Astrocyte of the cerebellum (primary cell): ENCODE data around the gene AKT3.

Experiments used
- DNase-seq: peaks from one replicate; pipeline ENCODE4 v3.0.0-alpha.2; 2011; ENCODE audit warnings: low read depth
- H3K4me3 ChIP-seq: 2 replicates; pipeline ENCODE4 v1.5.1; 2011; ENCODE audit warnings: mild to moderate bottlenecking, low read depth, low read length, moderate library complexity
- in situ Hi-C: cut with HindIII; loops from 2 replicates; pipeline ENCODE4 v1.10.0; 2017; ENCODE audit warnings: low sequenced_read_pairs
- TF ChIP-seq, protein P1 (sequence below): IDR thresholded peaks from 2 replicates; pipeline ENCODE4 v1.5.1; 2012; ENCODE audit warnings: low read length, low read depth, moderate library complexity, mild to moderate bottlenecking; ENCODE audit errors: missing control alignments

Gene AKT3

DNA sequence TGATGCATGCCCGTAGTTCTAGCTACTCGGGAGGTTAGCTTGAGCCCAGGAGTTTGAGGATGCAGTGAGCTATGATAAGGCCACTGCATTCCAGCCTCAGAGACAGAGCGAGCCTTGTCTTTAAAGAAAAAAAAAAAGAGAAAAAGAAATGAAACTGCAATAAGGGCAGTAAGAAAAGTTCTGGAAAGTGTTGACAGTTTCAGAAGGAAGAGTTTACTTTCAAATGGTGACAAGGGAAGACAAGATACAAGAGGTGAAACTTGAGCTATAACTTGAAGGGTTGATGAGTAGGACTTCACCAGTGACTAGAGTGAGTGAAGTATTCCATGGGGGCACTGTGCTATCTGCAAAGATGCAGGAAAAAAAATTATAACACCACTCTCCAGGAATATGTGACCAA is 125.0 kb downstream of the AKT3 start:
- TF ChIP-seq, protein P1, sequence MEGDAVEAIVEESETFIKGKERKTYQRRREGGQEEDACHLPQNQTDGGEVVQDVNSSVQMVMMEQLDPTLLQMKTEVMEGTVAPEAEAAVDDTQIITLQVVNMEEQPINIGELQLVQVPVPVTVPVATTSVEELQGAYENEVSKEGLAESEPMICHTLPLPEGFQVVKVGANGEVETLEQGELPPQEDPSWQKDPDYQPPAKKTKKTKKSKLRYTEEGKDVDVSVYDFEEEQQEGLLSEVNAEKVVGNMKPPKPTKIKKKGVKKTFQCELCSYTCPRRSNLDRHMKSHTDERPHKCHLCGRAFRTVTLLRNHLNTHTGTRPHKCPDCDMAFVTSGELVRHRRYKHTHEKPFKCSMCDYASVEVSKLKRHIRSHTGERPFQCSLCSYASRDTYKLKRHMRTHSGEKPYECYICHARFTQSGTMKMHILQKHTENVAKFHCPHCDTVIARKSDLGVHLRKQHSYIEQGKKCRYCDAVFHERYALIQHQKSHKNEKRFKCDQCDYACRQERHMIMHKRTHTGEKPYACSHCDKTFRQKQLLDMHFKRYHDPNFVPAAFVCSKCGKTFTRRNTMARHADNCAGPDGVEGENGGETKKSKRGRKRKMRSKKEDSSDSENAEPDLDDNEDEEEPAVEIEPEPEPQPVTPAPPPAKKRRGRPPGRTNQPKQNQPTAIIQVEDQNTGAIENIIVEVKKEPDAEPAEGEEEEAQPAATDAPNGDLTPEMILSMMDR: no peak
- no peak for DNase-seq
- in situ Hi-C loops: no loop called here
- H3K4me3 ChIP-seq: no peak overlapping the region

DNA sequence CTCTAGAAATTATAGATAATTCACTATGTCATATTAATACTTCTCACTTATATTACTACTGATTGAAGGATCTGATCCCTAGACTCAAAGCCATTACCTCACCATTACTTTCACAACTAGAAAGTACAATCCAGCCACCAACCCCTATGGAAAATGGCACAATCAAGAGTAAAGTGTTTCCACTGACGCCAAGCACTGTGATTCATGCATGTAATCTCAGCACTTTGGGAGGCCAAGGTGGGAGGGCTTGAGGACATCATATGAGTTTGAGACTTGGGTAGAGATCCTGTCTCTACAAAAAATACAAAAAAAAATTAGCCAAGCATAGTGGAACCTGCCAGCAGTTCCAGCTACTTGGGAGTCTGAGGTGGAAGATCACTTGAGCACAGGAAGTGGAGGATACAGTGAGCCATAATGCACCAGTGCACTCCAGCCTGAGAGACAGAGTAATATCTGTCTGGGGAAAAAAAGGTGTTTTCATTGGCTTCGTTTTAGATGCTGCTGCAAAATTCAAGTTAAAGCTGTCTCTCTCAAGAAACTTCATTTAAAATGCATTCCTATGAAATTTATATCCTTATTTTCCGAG is 126.5 kb downstream of the AKT3 start:
- in situ Hi-C loops: no loop called here
- TF ChIP-seq, protein P1: no peak
- no peak overlapping the region for H3K4me3 ChIP-seq
- no peak for DNase-seq

DNA sequence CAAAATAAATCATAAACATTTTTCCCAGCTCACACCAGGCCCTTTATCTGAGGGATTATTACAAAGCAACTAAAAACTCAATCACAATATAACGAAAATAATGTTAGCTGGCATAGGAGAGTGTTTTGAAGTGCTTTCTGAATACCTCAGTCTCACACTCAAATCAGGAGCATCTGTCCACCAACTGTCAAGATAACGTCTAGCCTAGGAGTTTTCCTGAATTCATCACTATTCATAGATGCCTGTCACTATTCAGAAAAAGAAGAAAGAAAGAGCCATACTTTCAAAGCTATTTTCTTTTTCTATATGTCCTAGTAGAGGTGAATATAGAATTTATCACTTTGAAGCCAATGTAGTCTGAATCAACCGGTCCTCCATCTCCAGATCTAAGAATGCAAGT is 127.0 kb downstream of the AKT3 start:
- no peak for DNase-seq
- in situ Hi-C loops: no loop called here
- TF ChIP-seq, protein P1: no peak
- H3K4me3 ChIP-seq: no peak overlapping the region

DNA sequence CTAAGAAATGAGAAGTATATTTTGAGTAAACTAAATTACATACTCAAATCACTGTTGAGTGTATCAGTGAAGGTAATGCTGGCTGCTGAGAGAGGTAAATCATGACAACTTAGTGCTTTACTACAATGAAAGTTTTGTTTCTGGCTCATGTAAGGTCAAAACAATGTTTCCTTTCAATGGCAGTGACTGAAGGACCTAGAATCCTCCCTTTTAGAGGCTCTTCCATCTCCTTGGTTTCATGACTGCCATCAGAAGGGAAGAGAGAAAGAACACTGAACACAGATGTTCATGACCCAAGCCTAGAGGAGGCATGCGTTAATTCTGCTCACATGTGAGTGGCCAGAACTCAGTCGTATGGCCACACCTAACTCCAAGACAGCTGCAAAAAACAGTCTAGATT is 130.6 kb downstream of the AKT3 start:
- no peak overlapping the region for H3K4me3 ChIP-seq
- in situ Hi-C loops: no loop called here
- no peak for DNase-seq
- TF ChIP-seq, protein P1: no peak

DNA sequence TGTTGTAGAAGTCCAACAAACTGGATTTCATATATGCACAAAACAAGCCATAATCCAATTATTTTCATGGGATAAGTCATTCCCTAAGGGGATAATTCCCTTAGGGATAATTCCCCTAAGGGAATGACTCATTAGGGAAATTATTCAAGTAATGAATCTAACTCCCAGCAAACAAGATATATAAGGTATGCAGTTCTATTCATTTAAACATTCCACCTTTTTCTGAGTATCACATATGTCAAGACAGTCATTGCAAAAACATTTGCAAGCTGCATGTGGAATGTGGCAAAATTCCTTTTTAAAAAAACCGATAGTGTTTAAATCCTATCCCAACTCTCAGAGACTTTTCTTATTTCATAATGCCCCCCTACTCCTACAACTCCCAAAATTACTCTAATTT is 131.2 kb downstream of the AKT3 start:
- no peak overlapping the region for H3K4me3 ChIP-seq
- peak; percentile 39 for DNase-seq
- TF ChIP-seq, protein P1: no peak
- in situ Hi-C loops: no loop called here

DNA sequence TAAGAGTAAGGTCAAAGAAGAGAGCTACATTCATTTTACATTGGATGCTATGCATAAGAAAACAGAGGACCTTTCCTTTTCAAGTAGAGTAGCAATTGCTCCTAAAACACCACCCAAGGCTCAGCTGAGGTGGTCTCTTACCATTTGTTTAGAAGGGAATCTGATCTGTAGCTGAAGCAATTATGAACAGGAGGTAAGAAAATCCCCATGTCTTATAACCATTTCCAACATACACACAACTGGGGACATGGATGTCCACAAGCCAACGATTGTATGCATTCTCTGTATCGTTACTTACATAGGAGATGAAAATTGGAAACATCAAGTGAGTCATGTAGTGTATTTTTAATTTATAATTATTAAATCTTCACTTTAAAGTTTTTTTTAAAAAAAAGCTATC is 132.0 kb downstream of the AKT3 start:
- DNase-seq: no peak
- in situ Hi-C loops: no loop called here
- H3K4me3 ChIP-seq: no peak overlapping the region
- TF ChIP-seq, protein P1: no peak

DNA sequence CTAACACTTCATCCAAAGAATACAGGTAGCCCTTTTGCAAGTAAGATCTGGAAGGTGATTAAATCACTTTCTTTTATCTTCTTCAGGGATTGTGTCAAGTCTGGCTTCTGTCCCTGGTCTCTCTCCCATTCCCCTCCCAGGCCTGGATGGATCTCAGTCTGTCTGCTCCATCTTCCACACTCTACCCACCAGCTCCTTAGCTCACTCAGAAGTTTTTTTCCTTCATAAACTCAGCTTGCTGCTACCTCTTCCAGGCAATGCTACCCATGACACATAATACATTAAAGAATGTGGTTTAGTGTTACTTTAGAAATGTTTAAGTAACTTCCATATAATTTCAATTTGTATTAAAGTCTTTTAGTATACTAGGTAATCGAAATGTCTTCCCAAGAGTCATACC is 133.1 kb downstream of the AKT3 start:
- no peak for DNase-seq
- TF ChIP-seq, protein P1: no peak
- in situ Hi-C loops: no loop called here
- no peak overlapping the region for H3K4me3 ChIP-seq
